BE2C (cell line): ENCODE data around the gene PLXNA1.

ENCODE experiments used
- DNase-seq: peaks from one replicate; pipeline ENCODE4 v3.0.0-alpha.2; 2020
- H3K27me3 ChIP-seq: fragments of 250-450 bp; sonication (Bioruptor Pico); 2 replicates; pipeline ENCODE4 v1.5.1; 2020; ENCODE audit warnings: mild to moderate bottlenecking
- H3K36me3 ChIP-seq: fragments of 250-450 bp; sonication (Bioruptor Pico); 2 replicates; pipeline ENCODE4 v1.5.1; 2020; ENCODE audit warnings: mild to moderate bottlenecking
- H3K4me1 ChIP-seq: fragments of 250-450 bp; sonication (Bioruptor Pico); 2 replicates; pipeline ENCODE4 v1.5.1; 2020
- H3K4me3 ChIP-seq: 2 replicates; pipeline ENCODE4 v1.5.1; 2011; ENCODE audit warnings: low read depth, low read length
- H3K9me3 ChIP-seq: fragments of 250-450 bp; sonication (Bioruptor Pico); 2 replicates; pipeline ENCODE4 v1.5.1; 2020
- TF ChIP-seq, protein P1 (sequence below): IDR thresholded peaks from 2 replicates; pipeline ENCODE4 v1.5.1; 2012; ENCODE audit warnings: mild to moderate bottlenecking, low read depth, low read length

The PLXNA1 gene

DNA sequence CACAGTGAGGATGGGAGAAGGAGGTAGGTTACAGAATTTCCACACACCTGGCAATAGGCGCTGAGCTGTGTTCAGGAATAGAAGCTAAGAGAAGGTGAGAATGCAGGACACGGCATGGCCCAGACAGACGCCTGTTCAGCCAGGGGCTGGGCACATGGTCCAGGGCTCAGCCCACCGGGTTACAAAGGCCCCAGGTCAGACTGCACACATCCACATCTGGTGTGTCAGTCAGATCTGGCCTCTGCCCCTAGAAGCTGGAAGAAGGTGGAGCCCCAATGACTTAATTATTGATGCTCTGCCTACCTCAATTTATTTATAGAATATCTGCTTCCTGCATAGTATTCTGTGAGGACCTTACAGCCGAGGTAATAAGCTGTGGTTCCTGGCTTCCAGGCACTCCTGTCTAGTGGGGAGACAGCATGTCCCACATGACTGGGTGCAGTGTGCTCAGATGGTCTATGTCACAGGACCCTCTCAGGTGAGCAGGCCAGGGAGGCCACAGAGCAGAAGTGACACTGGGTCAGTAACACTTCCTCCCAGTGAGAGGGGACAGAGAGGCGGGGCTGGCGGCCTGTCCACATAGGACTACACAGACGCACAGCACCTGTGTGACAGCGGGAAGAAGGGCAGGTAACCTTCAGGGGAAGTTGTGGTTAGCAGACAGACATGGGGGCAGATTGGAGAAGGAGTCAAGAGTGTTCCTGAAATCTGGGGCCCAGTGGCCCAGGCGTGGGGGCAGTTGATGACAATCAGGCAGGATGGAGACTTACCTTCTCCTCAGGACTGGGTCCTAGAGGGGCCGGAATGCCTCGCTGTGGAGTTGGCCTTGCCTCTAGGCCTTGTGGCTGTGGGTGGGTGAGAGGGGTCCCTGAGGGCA is 38.6 kb upstream of the PLXNA1 start:
- TF ChIP-seq, protein P1, sequence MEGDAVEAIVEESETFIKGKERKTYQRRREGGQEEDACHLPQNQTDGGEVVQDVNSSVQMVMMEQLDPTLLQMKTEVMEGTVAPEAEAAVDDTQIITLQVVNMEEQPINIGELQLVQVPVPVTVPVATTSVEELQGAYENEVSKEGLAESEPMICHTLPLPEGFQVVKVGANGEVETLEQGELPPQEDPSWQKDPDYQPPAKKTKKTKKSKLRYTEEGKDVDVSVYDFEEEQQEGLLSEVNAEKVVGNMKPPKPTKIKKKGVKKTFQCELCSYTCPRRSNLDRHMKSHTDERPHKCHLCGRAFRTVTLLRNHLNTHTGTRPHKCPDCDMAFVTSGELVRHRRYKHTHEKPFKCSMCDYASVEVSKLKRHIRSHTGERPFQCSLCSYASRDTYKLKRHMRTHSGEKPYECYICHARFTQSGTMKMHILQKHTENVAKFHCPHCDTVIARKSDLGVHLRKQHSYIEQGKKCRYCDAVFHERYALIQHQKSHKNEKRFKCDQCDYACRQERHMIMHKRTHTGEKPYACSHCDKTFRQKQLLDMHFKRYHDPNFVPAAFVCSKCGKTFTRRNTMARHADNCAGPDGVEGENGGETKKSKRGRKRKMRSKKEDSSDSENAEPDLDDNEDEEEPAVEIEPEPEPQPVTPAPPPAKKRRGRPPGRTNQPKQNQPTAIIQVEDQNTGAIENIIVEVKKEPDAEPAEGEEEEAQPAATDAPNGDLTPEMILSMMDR = no peak
- peaks cover 9% of the 10 kb centered on the region for H3K4me1 ChIP-seq
- no peak for DNase-seq
- H3K27me3 ChIP-seq = no peaks in the 10 kb centered on the region
- H3K9me3 ChIP-seq = no peaks in the 10 kb centered on the region
- no peak overlapping the region for H3K4me3 ChIP-seq
- no peaks in the 10 kb centered on the region for H3K36me3 ChIP-seq

GRCh38 chr3:126945171-126945721 is 37.7 kb upstream of the PLXNA1 start:
- no peak for DNase-seq
- TF ChIP-seq, protein P1 = 0 out of 2 replicates have a peak, but pooled peaks have one; percentile 3
- Histone ChIP-seq H3K9me3 (no peaks in the 10 kb centered on the region), H3K4me1 (0 out of 2 replicates have a peak, but pooled peaks cover 3% of the 10 kb centered on the region), H3K27me3 (no peaks in the 10 kb centered on the region), H3K4me3 (no peak overlapping the region), H3K36me3 (no peaks in the 10 kb centered on the region)

GRCh38 chr3:126945891-126946290 is 37.0 kb upstream of the PLXNA1 start:
- Histone ChIP-seq H3K9me3 (no peaks in the 10 kb centered on the region), H3K4me1 (0 out of 2 replicates have a peak, but pooled peaks cover 3% of the 10 kb centered on the region), H3K27me3 (no peaks in the 10 kb centered on the region), H3K4me3 (no peak overlapping the region), H3K36me3 (no peaks in the 10 kb centered on the region)
- no peak for DNase-seq
- TF ChIP-seq, protein P1 = no peak

GRCh38 chr3:126946405-126946804 is 36.5 kb upstream of the PLXNA1 start:
- TF ChIP-seq, protein P1 = no peak
- Histone ChIP-seq H3K27me3 (no peaks in the 10 kb centered on the region), H3K9me3 (no peaks in the 10 kb centered on the region), H3K36me3 (no peaks in the 10 kb centered on the region), H3K4me3 (no peak overlapping the region), H3K4me1 (0 out of 2 replicates have a peak, but pooled peaks cover 3% of the 10 kb centered on the region)
- DNase-seq = no peak

GRCh38 chr3:126947429-126947828 is 35.5 kb upstream of the PLXNA1 start:
- no peak overlapping the region for H3K4me3 ChIP-seq
- no peaks in the 10 kb centered on the region for H3K9me3 ChIP-seq
- TF ChIP-seq, protein P1 = no peak
- H3K4me1 ChIP-seq = 0 out of 2 replicates have a peak, but pooled peaks cover 3% of the 10 kb centered on the region
- no peaks in the 10 kb centered on the region for H3K27me3 ChIP-seq
- DNase-seq = no peak
- no peaks in the 10 kb centered on the region for H3K36me3 ChIP-seq
